ENCODE data around the gene RELL2. TPM values are rescaled to one million over a fixed set of nuclear protein-coding genes. Genes with fewer than 3 reads are reported as not detected.
A peak's percentile ranks its signal among the peaks of the same experiment; 100 is the strongest.

RELL2 gene
- total RNA-seq, 1 donor from 2014 or later: 5.6 TPM

- no peaks in the 10 kb centered on the region for H3K27me3 ChIP-seq
- no peak overlapping the region for H3K4me3 ChIP-seq
- TF ChIP-seq CTCF (IDR thresholded peaks at IDR 0.05) (no peak), POLR2A (IDR thresholded peaks at IDR 0.05) (no peak)
- peaks cover 15% of the 10 kb centered on the region for H3K4me1 ChIP-seq
- H3K36me3 ChIP-seq: peaks cover 0 to 29% of the 10 kb centered on the region in 2 donors
- DNase-seq (ENCODE audit: extremely low spot score in 2 of 2): no peak
- intact Hi-C loops (cut with DNase I): no loop called here
- H3K27ac ChIP-seq: no peak overlapping the region
- no peaks in the 10 kb centered on the region for H3K9me3 ChIP-seq
These were observed 6.1 kb upstream of the RELL2 start for GRCh38 chr5:141630570-141631140.

- TF ChIP-seq POLR2AphosphoS5 (IDR thresholded peaks at IDR 0.05; ENCODE audit: insufficient read depth in 1 of 2, low read depth in 1 of 2): no peak
- Histone ChIP-seq H3K9me3 (no peaks in the 10 kb centered on the region), H3K36me3 (peaks cover 0 to 15% of the 10 kb centered on the region in 2 donors), H3K4me1 (peaks cover 25% of the 10 kb centered on the region), H3K4me3 (no peak overlapping the region), H3K27me3 (no peaks in the 10 kb centered on the region), H3K27ac (no peak overlapping the region)
- intact Hi-C loops (cut with DNase I): no loop called here
- DNase-seq (ENCODE audit: extremely low spot score in 2 of 2): peak; percentile 29 to 34
These were observed 4.1 kb upstream of the RELL2 start for GRCh38 chr5:141632650-141633049.

- Histone ChIP-seq H3K27ac (no peak overlapping the region), H3K4me1 (peaks cover 34% of the 10 kb centered on the region), H3K9me3 (no peaks in the 10 kb centered on the region), H3K27me3 (no peaks in the 10 kb centered on the region), H3K4me3 (no peak overlapping the region), H3K36me3 (peaks cover 0 to 1% of the 10 kb centered on the region in 2 donors)
- peak in 1 of 2 donors; percentile 49 for DNase-seq (ENCODE audit: extremely low spot score in 2 of 2)
- intact Hi-C loops (cut with DNase I): no loop called here
- TF ChIP-seq POLR2A (IDR thresholded peaks at IDR 0.05) (no peak), POLR2AphosphoS5 (IDR thresholded peaks at IDR 0.05; ENCODE audit: insufficient read depth in 1 of 2, low read depth in 1 of 2) (no peak), CTCF (IDR thresholded peaks at IDR 0.05) (no peak)
These were observed 2.8 kb upstream of the RELL2 start for GRCh38 chr5:141633871-141634561.

GRCh38 chr5:141634720-141635119 lies 2.1 kb upstream of the RELL2 start:
- Histone ChIP-seq H3K27me3 (no peaks in the 10 kb centered on the region), H3K4me1 (peaks cover 34% of the 10 kb centered on the region), H3K4me3 (no peak overlapping the region), H3K9me3 (no peaks in the 10 kb centered on the region), H3K36me3 (no peaks in the 10 kb centered on the region), H3K27ac (no peak overlapping the region)
- TF ChIP-seq CTCF (IDR thresholded peaks at IDR 0.05): no peak
- TF ChIP-seq POLR2AphosphoS5 (IDR thresholded peaks at IDR 0.05; ENCODE audit: insufficient read depth in 1 of 2, low read depth in 1 of 2): no peak
- no peak for TF ChIP-seq POLR2A (IDR thresholded peaks at IDR 0.05)
- intact Hi-C loops (cut with DNase I): no loop called here
- DNase-seq (ENCODE audit: extremely low spot score in 2 of 2): peak in 1 of 2 donors; percentile 84

- no peaks in the 10 kb centered on the region for H3K9me3 ChIP-seq
- H3K27me3 ChIP-seq: no peaks in the 10 kb centered on the region
- peaks cover 34% of the 10 kb centered on the region for H3K4me1 ChIP-seq
- peak in 1 of 2 donors; percentile 60 for DNase-seq (ENCODE audit: extremely low spot score in 2 of 2)
- no peak overlapping the region for H3K27ac ChIP-seq
- intact Hi-C loops (cut with DNase I): no loop called here
- TF ChIP-seq POLR2AphosphoS5 (IDR thresholded peaks at IDR 0.05; ENCODE audit: insufficient read depth in 1 of 2, low read depth in 1 of 2): no peak
- TF ChIP-seq POLR2A (IDR thresholded peaks at IDR 0.05): no peak
- TF ChIP-seq CTCF (IDR thresholded peaks at IDR 0.05): no peak
- no peaks in the 10 kb centered on the region for H3K36me3 ChIP-seq
- H3K4me3 ChIP-seq: peak overlapping the region; percentile 85 to 90
These were observed 1.2 kb upstream of the RELL2 start for GRCh38 chr5:141635646-141636045.

Data from vagina (tissue), 2 donors.